ENCODE data around the gene SYNGR2. TPM values are rescaled to one million over a fixed set of nuclear protein-coding genes. Genes with fewer than 3 reads are reported as not detected.

Gene SYNGR2
- total RNA-seq, 2 donors from 2014 or later, result 49.5 to 68.1 TPM

DNA sequence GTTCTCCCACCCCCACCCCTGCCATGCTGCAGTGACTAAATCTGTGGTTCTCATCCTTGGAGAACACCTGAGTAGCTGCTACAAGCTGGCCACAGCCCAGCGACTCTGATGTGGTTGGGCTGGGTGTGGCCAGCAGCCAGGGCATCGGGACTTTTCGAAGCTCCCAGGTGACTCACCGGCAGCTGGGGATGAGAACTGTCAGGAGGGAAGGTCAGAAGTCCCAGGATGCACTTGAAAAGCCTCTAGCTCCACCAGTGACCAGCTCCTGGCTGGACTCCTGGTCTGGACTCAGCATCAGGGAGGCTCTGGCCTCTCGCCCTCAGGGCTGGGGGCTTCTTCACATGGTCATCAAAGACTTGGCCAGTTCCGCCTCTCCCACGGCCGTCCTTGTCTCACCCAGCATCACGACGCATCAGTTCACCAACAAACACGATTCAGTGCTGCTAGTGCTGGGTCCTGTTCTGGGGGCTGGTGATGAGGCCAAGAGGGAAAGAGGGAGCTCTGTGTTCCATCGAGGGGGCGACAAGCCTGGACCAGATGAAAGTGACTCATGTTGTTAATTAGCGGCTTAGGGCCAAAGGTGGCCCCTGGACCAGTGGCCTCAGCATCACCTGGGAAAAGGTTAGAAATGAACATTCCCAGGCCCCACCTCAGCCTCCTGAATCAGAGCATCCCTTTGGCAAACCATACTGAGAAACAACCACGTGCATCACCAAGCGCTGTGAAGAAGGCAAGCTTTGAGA lies 26.1 kb upstream of the SYNGR2 start:
- Mint-ChIP-seq H3K27me3 (no peaks in the 10 kb centered on the region), H3K36me3 (ENCODE audit: low read depth) (peaks cover 2% of the 10 kb centered on the region), H3K27ac (no peak overlapping the region), H3K4me3 (no peak overlapping the region), H3K4me1 (peaks cover 34% of the 10 kb centered on the region)
- no peak for ATAC-seq
- no peak for DNase-seq
- H3K9me3 ChIP-seq (ENCODE audit: control insufficient read depth, low read length, poor library complexity, severe bottlenecking), result no peaks in the 10 kb centered on the region

DNA sequence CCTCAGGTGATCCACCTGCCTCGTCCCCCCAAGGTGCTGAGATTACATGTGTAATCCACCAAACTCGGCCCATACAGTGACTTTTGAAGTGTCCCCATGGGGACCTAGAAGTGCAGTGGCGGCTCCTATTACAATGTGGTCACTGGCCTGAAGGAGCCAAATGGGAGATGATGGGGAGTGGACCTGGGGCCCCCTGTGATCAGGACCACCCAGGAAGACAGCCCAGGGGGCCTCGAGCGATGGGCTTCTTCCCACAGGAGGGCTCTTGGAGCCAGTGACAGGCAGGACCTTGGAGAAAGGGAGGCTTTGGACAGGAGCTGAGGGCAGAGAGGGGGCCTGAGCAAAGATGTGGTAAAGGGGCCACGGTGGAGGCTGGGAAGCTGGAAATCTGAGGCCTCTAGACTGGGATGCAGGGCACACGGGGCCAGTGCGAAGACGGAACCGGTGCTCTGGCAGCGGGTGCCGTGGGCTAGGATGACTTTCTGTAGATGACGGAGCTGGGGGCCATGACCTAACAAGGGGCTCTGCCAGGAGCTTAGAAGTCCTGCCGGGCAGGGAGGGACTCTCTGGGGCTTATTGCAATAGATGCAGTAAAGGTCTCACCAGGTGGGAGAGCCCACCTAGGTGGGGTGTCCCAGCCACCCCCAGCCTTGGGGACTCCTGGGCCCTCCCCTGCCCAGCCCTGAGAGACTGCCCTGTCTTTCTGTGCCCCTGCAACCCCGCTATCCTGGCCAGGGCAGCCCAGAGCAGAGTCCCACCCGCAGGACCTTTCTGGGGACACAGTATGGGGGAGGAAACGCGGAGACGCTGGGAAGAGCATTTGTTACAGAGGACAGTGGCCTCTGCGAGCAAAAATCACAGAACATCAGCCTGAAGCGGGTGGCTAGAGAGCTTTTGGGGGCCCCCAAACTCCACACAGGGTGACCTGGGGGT lies 24.9 kb upstream of the SYNGR2 start:
- H3K27ac Mint-ChIP-seq, result no peak overlapping the region

DNA sequence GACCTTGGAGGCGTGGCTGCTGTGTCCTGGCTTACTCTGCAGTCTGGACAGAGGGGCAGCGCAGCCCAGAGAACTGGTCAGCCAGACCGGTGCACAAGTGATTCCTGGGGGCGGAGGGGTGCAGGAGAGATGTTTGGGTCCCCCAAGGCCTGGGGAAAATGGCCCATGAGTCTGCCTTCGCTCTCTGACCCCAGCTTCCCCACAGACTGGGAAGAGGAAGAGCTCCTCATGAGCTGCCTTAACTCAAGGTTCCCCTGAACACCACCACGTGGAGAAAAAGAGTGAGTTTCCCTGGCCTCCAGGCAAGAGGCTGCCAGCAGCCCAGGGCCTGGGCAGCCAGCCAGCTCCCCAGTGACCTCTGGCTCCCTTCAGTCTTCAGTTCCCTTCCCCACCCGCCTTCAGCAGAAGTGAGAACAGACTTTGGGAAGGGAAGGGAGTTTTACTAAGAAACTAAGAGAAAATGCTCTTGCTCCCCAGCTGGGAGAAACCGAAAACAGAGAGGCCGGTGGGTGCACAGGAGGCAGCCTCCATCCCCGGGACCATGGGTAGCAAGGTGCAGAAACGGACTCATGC lies 24.1 kb upstream of the SYNGR2 start:
- peaks cover 2% of the 10 kb centered on the region for H3K36me3 Mint-ChIP-seq (ENCODE audit: low read depth)
- no peaks in the 10 kb centered on the region for H3K9me3 ChIP-seq (ENCODE audit: control insufficient read depth, low read length, poor library complexity, severe bottlenecking)
- ATAC-seq (no peak), DNase-seq (no peak)
- H3K27me3 Mint-ChIP-seq, result no peaks in the 10 kb centered on the region
- no peak overlapping the region for H3K27ac Mint-ChIP-seq
- H3K4me1 Mint-ChIP-seq, result peaks cover 26% of the 10 kb centered on the region
- no peak overlapping the region for H3K4me3 Mint-ChIP-seq

More for the DNA sequence above, 24.9 kb upstream of the SYNGR2 start:
- no peaks in the 10 kb centered on the region for H3K9me3 ChIP-seq (ENCODE audit: control insufficient read depth, low read length, poor library complexity, severe bottlenecking)
- H3K27me3 Mint-ChIP-seq, result no peaks in the 10 kb centered on the region
- no peak overlapping the region for H3K4me3 Mint-ChIP-seq
- DNase-seq (no peak), ATAC-seq (no peak)
- H3K4me1 Mint-ChIP-seq, result peaks cover 31% of the 10 kb centered on the region
- H3K36me3 Mint-ChIP-seq (ENCODE audit: low read depth), result peaks cover 2% of the 10 kb centered on the region

DNA sequence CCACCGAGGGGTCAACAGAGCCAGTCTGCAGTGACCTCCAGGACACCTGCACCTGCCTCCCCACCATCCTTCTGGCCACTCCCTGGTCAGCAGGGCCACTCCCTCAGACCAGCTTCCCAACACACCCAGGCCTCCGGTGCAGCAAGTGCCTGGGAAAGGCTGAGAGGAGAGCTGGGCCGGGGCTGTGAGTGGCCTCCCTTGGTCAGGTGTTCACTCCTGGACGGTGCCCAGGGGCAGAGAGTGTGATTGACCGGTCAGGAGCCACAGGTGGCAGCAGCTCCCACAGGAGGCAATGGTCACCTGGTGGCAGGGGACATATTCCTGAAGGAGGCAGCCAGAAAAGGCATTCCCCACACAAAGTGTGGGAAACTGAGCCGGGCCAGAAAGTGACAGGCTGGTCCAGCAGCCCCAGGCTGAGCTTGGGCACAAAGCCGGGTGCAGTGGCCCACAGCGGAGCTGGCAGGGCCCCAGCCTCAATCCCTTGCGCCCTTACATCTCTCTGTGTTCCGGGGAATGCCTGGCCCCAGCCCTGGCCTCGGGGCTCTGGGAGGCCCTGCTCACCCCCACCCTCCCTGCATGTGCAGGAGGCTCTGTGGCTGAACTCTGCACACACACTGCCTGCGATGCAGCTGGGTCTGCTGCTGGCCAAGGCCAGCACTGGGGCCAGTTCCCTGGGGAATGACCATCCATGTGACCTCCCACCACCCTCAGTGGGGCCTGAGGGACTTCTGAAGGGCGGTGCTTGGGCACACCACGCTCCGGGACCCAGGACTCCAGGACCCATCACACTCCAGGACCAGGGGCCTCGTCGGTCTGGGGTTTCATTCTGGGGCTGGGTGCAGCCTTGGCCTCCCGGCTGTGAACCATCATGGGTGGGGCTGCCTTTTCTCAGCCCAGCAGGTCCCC lies 23.4 kb upstream of the SYNGR2 start:
- H3K4me3 Mint-ChIP-seq, result no peak overlapping the region
- no peaks in the 10 kb centered on the region for H3K9me3 ChIP-seq (ENCODE audit: control insufficient read depth, low read length, poor library complexity, severe bottlenecking)
- peaks cover 22% of the 10 kb centered on the region for H3K4me1 Mint-ChIP-seq
- no peak overlapping the region for H3K27ac Mint-ChIP-seq
- H3K27me3 Mint-ChIP-seq, result no peaks in the 10 kb centered on the region
- DNase-seq (no peak), ATAC-seq (no peak)
- peaks cover 2% of the 10 kb centered on the region for H3K36me3 Mint-ChIP-seq (ENCODE audit: low read depth)

DNA sequence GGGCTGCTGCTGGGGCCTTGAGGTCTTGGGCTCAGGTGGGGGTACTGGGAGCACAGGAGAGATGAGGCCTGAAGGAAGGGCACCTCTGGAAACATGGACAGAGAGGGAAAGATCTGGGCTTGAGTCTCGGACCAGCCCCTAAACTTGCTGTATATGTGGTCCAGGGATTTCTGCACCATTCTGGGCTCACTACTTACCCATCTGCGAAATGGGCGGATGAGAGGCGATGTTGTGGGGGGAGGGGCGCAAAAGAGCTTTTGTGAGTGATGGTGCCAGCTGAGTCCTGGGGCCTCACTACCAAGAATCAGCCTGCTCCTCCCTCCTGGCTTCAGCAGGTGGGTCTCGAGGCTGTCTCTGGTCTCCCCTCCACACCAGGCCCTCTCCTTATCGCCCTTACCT lies 21.9 kb upstream of the SYNGR2 start:
- H3K4me3 Mint-ChIP-seq, result no peak overlapping the region
- peaks cover 15% of the 10 kb centered on the region for H3K4me1 Mint-ChIP-seq
- DNase-seq (no peak), ATAC-seq (no peak)
- H3K27ac Mint-ChIP-seq, result peak overlapping the region; percentile 65
- H3K36me3 Mint-ChIP-seq (ENCODE audit: low read depth), result no peaks in the 10 kb centered on the region
- no peaks in the 10 kb centered on the region for H3K27me3 Mint-ChIP-seq
- no peaks in the 10 kb centered on the region for H3K9me3 ChIP-seq (ENCODE audit: control insufficient read depth, low read length, poor library complexity, severe bottlenecking)

DNA sequence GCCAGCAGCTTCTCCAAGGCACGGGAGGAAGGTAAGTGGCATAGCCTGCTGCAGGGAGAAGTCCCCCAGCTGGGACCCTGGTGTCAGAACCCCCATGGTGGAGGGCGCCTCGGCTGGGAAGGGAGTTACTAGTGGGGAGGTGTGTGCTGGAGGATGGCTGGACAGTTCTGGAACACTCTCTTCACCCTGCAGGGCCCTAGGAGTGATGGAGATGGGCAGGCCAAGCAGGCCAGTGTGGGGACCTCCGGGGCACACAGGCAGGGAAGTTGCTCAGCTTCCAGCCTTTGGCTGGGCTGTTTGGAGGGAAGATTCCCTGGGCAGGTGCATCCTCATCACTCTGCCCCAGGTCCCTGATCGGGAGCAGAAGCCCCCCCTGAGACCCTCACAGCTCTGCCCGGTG lies 21.5 kb upstream of the SYNGR2 start:
- no peaks in the 10 kb centered on the region for H3K36me3 Mint-ChIP-seq (ENCODE audit: low read depth)
- H3K27ac Mint-ChIP-seq, result peak overlapping the region; percentile 65
- ATAC-seq (no peak), DNase-seq (no peak)
- H3K9me3 ChIP-seq (ENCODE audit: control insufficient read depth, low read length, poor library complexity, severe bottlenecking), result no peaks in the 10 kb centered on the region
- H3K4me3 Mint-ChIP-seq, result no peak overlapping the region
- H3K27me3 Mint-ChIP-seq, result no peaks in the 10 kb centered on the region
- peaks cover 15% of the 10 kb centered on the region for H3K4me1 Mint-ChIP-seq

DNA sequence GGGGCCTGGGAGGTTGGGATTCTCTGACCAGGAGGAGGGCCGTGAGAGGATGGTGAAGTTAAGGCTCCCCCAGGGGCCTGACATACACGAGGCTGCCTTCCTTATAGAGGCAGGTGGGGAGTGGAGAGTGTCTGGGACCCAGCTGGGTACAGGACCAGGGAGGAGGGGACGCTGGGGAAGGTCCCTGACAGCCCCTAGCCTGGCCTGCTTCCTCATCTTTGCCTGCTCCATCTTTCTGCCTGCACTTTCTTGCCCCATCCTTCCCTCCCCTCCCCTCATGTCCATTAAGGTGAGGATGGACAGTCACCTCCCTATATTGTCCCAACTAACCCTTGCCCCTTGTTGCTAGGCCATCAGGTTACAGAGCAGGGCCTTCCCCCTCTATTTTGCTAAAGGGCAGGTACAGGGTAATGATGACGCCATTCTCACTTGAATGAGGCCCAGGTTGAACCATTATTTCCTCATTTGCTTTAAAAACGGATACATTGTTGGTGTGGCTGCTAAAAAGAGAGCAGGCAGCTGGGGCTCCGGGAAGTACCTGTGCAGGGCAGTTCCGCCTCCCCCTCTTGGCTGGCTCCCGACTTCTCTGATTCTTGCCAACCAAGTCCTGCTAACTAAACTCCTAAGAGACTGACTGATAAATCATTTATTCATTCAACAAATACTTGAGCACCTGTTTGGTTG lies 20.9 kb upstream of the SYNGR2 start:
- no peak overlapping the region for H3K4me3 Mint-ChIP-seq
- H3K9me3 ChIP-seq (ENCODE audit: control insufficient read depth, low read length, poor library complexity, severe bottlenecking), result no peaks in the 10 kb centered on the region
- ATAC-seq, result peak; percentile 82
- peaks cover 15% of the 10 kb centered on the region for H3K4me1 Mint-ChIP-seq
- DNase-seq, result no peak
- H3K36me3 Mint-ChIP-seq (ENCODE audit: low read depth), result no peaks in the 10 kb centered on the region
- H3K27ac Mint-ChIP-seq, result peak overlapping the region; percentile 65
- H3K27me3 Mint-ChIP-seq, result no peaks in the 10 kb centered on the region

DNA sequence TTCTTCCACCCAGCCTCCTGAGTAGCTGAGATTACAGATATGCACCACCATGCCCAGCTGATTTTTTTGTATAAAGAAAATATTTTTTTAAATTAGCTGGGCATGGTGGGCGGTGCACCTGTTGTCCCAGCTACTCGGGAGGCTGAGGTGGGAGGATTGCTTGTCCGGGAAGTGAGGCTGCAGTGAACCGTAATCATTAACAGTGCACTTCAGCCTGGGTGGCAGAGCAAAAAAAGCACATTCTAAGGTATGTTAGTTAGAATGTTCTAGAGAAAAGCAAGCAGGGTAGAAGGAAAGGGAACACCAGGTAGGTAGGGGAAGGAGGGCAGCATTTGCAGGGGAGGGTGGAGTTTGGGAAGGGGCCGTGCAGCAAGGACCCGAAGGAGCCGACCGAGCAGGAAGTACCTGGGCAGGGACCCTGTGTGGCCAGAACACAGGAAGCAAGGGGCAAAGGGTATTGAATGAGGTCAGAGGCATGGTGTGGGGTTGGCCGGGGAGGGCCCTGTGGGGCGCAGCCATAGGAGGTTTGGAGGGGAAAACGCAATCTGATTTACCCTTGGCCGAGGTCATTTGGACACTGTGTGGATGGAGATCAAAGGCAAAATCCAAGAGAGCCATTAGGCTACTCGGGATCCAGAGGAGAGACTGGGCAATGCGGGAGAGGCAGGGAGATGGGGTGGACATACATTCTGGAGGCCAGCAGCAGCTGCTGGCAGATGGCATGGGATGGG lies 19.9 kb upstream of the SYNGR2 start:
- Mint-ChIP-seq H3K27me3 (no peaks in the 10 kb centered on the region), H3K36me3 (ENCODE audit: low read depth) (no peaks in the 10 kb centered on the region), H3K4me3 (no peak overlapping the region), H3K27ac (peak overlapping the region; percentile 65), H3K4me1 (peaks cover 12% of the 10 kb centered on the region)
- H3K9me3 ChIP-seq (ENCODE audit: control insufficient read depth, low read length, poor library complexity, severe bottlenecking), result no peaks in the 10 kb centered on the region
- ATAC-seq, result no peak
- DNase-seq, result no peak

DNA sequence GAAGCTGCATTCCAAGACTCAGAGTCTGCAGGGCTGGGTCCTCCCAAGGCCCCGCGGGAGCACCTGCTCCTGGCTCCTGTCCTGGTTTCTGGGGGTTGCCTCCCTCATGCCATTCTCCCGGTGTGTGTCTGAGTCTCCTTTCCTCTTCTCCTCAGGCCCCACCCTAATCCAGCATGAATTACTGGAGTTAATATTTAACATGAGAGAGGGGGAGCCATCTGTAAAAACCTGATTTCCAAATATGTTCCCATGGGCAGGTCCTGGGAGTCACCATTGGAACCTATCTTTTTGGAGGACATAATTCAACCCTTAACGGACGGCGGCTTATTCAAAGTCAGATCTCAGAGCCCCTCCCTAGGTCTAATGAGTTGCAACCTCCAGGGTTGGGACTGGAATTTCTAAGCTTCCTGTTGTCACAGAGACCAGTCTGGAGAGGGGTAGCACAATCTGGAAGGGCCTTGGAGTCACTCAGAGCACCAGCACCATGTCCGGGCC lies 16.8 kb upstream of the SYNGR2 start:
- H3K4me3 Mint-ChIP-seq, result no peak overlapping the region
- H3K27ac Mint-ChIP-seq, result no peak overlapping the region
- no peak for ATAC-seq

DNA sequence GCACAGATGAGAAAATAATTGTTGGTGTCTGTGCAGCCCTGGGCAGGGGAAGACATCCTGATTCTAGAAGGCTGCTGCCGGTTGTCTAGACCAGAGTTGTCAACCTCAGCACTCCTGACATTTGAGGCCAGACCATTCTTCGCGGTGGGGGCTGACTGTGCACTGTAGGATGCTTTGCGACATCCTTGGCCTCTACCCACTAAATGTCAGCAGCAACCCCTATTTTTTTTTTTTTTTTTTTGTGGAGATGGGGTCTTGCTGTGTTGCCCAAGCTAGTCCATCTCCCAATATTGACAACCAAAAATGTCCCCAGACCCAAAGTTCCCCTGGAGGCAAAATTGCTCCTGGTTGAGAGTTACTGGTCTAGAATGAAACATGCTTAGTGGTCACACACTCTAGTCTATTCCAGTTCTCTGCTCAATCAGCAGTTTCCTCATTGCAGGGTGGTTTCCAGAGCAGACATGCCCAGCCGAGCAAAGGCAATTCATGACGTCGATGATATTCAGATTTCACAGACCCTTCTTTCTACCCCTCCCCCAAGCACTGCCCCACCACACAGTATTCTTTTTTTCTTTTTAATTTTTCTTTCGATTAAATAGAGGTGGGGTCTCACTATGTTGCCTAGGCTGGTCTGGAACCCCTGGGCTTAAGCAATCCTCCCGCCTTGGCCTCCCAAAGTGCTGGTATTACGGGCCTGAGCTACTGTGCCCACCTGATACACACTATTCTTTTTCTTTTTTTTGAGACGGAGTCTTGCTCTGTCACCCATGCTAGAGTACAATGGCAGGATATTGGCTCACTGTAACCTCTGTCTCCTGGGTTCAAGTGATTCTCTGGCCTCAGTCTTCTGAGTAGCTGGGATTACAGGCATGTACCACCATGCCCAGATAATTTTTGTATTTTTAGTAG lies 13.2 kb upstream of the SYNGR2 start:
- Mint-ChIP-seq H3K36me3 (ENCODE audit: low read depth) (no peaks in the 10 kb centered on the region), H3K27me3 (no peaks in the 10 kb centered on the region), H3K4me3 (no peak overlapping the region), H3K27ac (peak overlapping the region; percentile 60), H3K4me1 (peaks cover 4% of the 10 kb centered on the region)
- ATAC-seq, result peak; percentile 88
- DNase-seq, result no peak
- no peaks in the 10 kb centered on the region for H3K9me3 ChIP-seq (ENCODE audit: control insufficient read depth, low read length, poor library complexity, severe bottlenecking)

More for the DNA sequence above, 16.8 kb upstream of the SYNGR2 start:
- H3K9me3 ChIP-seq (ENCODE audit: control insufficient read depth, low read length, poor library complexity, severe bottlenecking), result no peaks in the 10 kb centered on the region
- Mint-ChIP-seq H3K36me3 (ENCODE audit: low read depth) (no peaks in the 10 kb centered on the region), H3K27me3 (no peaks in the 10 kb centered on the region), H3K4me1 (peaks cover 7% of the 10 kb centered on the region)
- no peak for DNase-seq

DNA sequence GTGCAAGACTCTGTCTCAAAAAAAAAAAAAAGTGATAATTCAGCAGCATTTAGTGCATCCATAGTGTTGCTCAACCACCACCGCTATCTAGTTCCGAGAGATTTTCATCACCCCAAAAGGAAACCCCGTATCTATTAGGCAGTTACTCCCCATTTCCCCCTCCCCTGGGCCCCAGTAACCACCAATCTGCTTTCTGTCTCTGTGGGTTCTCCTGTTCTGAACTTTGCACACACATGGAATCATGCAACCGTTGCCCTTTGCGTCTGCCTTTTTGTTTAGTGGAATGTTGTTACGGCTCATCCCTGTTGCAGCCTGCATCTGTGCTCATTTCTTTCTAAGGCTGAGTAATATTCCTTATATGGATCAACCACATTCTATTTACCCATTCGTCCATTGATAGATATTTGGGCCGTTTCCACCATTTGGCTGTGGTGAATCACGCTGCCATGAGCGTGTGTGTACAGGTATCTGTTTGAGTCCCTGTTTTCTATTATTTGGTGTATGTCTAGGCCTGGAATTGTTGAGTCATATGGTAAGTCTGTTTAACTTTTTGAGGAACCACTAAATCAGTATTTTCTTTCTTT lies 8.7 kb upstream of the SYNGR2 start:
- H3K36me3 Mint-ChIP-seq (ENCODE audit: low read depth), result no peaks in the 10 kb centered on the region
- no peak for ATAC-seq
- no peaks in the 10 kb centered on the region for H3K9me3 ChIP-seq (ENCODE audit: control insufficient read depth, low read length, poor library complexity, severe bottlenecking)
- no peak for DNase-seq
- peak overlapping the region; percentile 3 for H3K27ac Mint-ChIP-seq
- H3K4me3 Mint-ChIP-seq, result no peak overlapping the region
- no peaks in the 10 kb centered on the region for H3K27me3 Mint-ChIP-seq
- H3K4me1 Mint-ChIP-seq, result peaks cover 4% of the 10 kb centered on the region
